Kidney (tissue), 14 donors: Measurements from ENCODE around the gene OR51D1. TPM values are rescaled to one million over a fixed set of nuclear protein-coding genes. Genes with fewer than 3 reads are reported as not detected.

ENCODE experiments used
- DNase-seq, 5 donors: peaks; one replicate each; pipeline ENCODE4 v3.0.0-alpha.2; 2013 to 2020
- FAIRE-seq: peaks from 2 replicates; lab custom pipeline; 2012; peaks lifted over from hg19 to GRCh38; lab: Jason Lieb, UNC
- H3K27ac ChIP-seq, 2 donors: one replicate each; pipeline ENCODE4 v1.7.0; 2013; ENCODE audit warnings: low read depth in 2 of 2, low read length in 2 of 2, inconsistent platforms in 1 of 2
- H3K27me3 ChIP-seq: one replicate; pipeline ENCODE4 v1.7.1; 2013; ENCODE audit warnings: low read length, inconsistent platforms; ENCODE audit not compliant: control insufficient read depth, insufficient read depth
- H3K36me3 ChIP-seq, 3 donors: one replicate each; pipeline versions ENCODE4 v1.7.0 to v1.7.1; 2013; ENCODE audit warnings: low read length in 3 of 3, control low read depth in 1 of 3, inconsistent platforms in 1 of 3; ENCODE audit not compliant: insufficient read depth in 3 of 3, control insufficient read depth in 2 of 3
- H3K4me1 ChIP-seq, 3 donors: one replicate each; pipeline versions ENCODE4 v1.7.0 to v1.7.1; 2013; ENCODE audit warnings: low read length in 3 of 3, inconsistent platforms in 1 of 3, low read depth in 1 of 3; ENCODE audit not compliant: control insufficient read depth in 2 of 3, insufficient read depth in 2 of 3
- H3K4me3 ChIP-seq, 3 donors: one replicate each; pipeline versions ENCODE4 v1.7.0 to v1.8.1; 2013; ENCODE audit warnings: low read length in 3 of 3, control low read depth in 1 of 3, inconsistent platforms in 1 of 3
- H3K9ac ChIP-seq, 3 donors: one replicate each; pipeline versions ENCODE4 v1.7.0 to v1.7.1; 2013; ENCODE audit warnings: low read length in 3 of 3, control low read depth in 1 of 3, inconsistent platforms in 1 of 3
- H3K9me3 ChIP-seq, 3 donors: one replicate each; pipeline versions ENCODE4 v1.7.0 to v1.7.1; 2013; ENCODE audit warnings: low read length in 3 of 3, control low read depth in 1 of 3, inconsistent platforms in 1 of 3; ENCODE audit not compliant: control insufficient read depth in 2 of 3, insufficient read depth in 1 of 3
- CTCF ChIP-seq: IDR thresholded peaks from 3 replicates; pipeline ENCODE4 v1.5.1; 2012; ENCODE audit warnings: mild to moderate bottlenecking, moderate library complexity, borderline replicate concordance; ENCODE audit not compliant: insufficient read depth; ENCODE audit errors: extremely low read depth
- intact Hi-C: fragments of 100-400 bp; cut with DNase I; formaldehyde crosslinking; loops from one replicate; pipeline ENCODE4 v1.11.1; 2022
- polyA plus RNA-seq: library from polyadenylated mRNA; stranded (reverse); fragments of 350-450 nt; fragmentation: Illumina TruSeq; extraction: RNeasy Lipid Tissue Mini Kit (QIAGEN cat#74804); gene quantifications from one replicate; pipeline ENCODE4 v1.2.3, GENCODE V29; 2014; ENCODE audit warnings: low read depth, low replicate concordance; ENCODE audit not compliant: insufficient read depth
- total RNA-seq: library from RNA; stranded (reverse); fragmentation: NEBNext Ultra II Directional; extraction: Animal tissue kit (Norgen Biotek cat#: 25700); gene quantifications from one replicate; pipeline ENCODE4 v1.2.1, GENCODE V29; 2021
- donor health status: control.
- donor health status: control.
- donor health status: control.
- donor health status: control.
- donor health status: control.
- donor health status: DM: yes; HTN: yes; CAD: no.
- donor health status: Normal renal cell carcinoma (clear cell type).

Gene OR51D1
- total and polyA plus RNA-seq, 2 donors from 2014 or later: not detected

- Histone ChIP-seq H3K27me3 (no peaks in the 10 kb centered on the region), H3K4me1 (peaks cover 0 to 5% (median 0%) of the 10 kb centered on the region in 3 donors), H3K9me3 (no peaks in the 10 kb centered on the region), H3K27ac (peak within 1 kb of the TSS; percentile 81 to 82), H3K4me3 (peak within 1 kb of the TSS; percentile 64 to 77 (median 73)), H3K36me3 (peaks cover 0 to 5% (median 2%) of the 10 kb centered on the region in 3 donors), H3K9ac (peak within 1 kb of the TSS; percentile 11 to 77 (median 28))
- peak; percentile 96 to 99 (median 98) for DNase-seq
- TF ChIP-seq CTCF: no peak
- FAIRE-seq: peak; percentile 88
- intact Hi-C loops: no loop called here
Observed at GRCh38 chr11:4607781-4608666, 29.3 kb upstream of the OR51D1 start, which contains the start of gene TRIM68. TRIM68 (minus strand) TSS chr11:4608231; CDS start chr11:4605504, 2,727 bp downstream.

GRCh38 chr11:4610258-4610935 is 26.9 kb upstream of the OR51D1 start:
- peak overlapping the region in 2 of 3 donors; percentile 4 to 17 for H3K4me3 ChIP-seq
- no peak for DNase-seq
- no peaks in the 10 kb centered on the region for H3K36me3 ChIP-seq
- intact Hi-C loops: no loop called here
- H3K27ac ChIP-seq: no peak overlapping the region
- FAIRE-seq: no peak
- peaks cover 0 to 5% (median 0%) of the 10 kb centered on the region in 3 donors for H3K4me1 ChIP-seq
- no peaks in the 10 kb centered on the region for H3K9me3 ChIP-seq
- no peaks in the 10 kb centered on the region for H3K27me3 ChIP-seq
- TF ChIP-seq CTCF: no peak
- no peak overlapping the region for H3K9ac ChIP-seq

- intact Hi-C loops: no loop called here
- TF ChIP-seq CTCF: no peak
Observed at GRCh38 chr11:4611986-4612385, 25.3 kb upstream of the OR51D1 start.

More at GRCh38 chr11:4611986-4612385, 25.3 kb upstream of the OR51D1 start:
- Histone ChIP-seq H3K27ac (no peak overlapping the region), H3K9ac (no peak overlapping the region), H3K4me3 (no peak overlapping the region), H3K4me1 (peaks cover 0 to 3% (median 0%) of the 10 kb centered on the region in 3 donors), H3K36me3 (no peaks in the 10 kb centered on the region), H3K27me3 (no peaks in the 10 kb centered on the region), H3K9me3 (no peaks in the 10 kb centered on the region)
- FAIRE-seq (no peak), DNase-seq (no peak)
